ENCODE data around the gene PACS2. TPM values are rescaled to one million over a fixed set of nuclear protein-coding genes. Genes with fewer than 3 reads are reported as not detected.
A peak's percentile ranks its signal among the peaks of the same experiment; 100 is the strongest.

PACS2 gene
- total RNA-seq, 4 donors from 2014 or later = 61.5 to 91.1 (median 74.7) TPM

DNA sequence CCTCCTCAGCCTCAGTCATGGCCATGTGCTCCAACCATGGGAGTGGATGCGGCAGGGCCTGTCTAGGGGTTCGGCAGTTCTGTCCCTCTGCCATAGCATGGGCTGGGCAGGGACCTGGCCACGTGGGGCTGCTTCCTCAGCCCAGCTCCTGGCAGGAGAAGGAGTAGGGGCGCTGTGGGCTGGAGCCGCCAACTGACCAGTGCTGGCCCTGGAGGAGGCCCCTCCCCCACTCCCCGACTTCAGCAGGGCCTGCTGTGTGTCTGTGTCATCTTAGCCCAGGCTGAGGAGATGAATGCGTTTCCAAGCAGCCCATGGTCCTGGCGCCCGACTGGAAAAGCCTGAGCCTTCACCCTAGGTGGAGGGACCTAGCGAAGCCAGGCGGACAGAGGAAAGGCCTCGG is 2.7 kb upstream of the PACS2 start:
- Histone ChIP-seq H3K4me3 (no peak overlapping the region), H3K9me3 (no peaks in the 10 kb centered on the region), H3K36me3 (no peaks in the 10 kb centered on the region), H3K4me1 (peaks cover 0 to 41% (median 22%) of the 10 kb centered on the region in 3 donors), H3K27ac (peak overlapping the region in 1 of 4 donors; percentile 41), H3K27me3 (no peaks in the 10 kb centered on the region)
- 20 to 100% methylated on average over 1 of the region's 12 CpGs for WGBS, 2 donors (ENCODE audit: low coverage in 1 of 2)
- TF ChIP-seq POLR2A (IDR thresholded peaks at IDR 0.05) = no peak
- no peak for TF ChIP-seq CTCF (IDR thresholded peaks at IDR 0.05)
- no peak for TF ChIP-seq EP300 (IDR thresholded peaks at IDR 0.05)
- TF ChIP-seq POLR2AphosphoS5 (IDR thresholded peaks at IDR 0.05) = no peak
- ATAC-seq = no peak

DNA sequence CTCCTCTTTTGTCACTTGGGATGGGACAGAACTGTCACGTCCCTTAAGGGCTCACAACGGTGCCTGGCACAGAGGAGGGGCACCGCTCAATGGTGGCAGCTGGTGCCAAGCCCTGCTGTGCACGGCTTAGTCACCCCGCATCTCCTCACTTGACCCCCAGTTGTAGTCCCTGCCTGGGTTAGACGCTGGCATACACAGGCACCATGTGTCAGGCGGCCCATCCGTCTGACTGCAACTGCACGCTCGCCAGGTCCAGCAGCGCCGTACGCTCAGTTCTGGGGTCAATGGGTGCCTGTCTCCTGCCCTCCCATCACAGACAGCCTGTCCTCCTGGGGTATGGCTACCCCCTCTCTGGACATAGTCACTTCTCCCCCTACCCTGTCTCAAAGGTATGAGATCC is 1.6 kb upstream of the PACS2 start:
- Histone ChIP-seq H3K4me3 (no peak overlapping the region), H3K27me3 (no peaks in the 10 kb centered on the region), H3K9me3 (no peaks in the 10 kb centered on the region), H3K4me1 (peaks cover 0 to 52% (median 34%) of the 10 kb centered on the region in 3 donors), H3K36me3 (no peaks in the 10 kb centered on the region), H3K27ac (peak overlapping the region in 2 of 4 donors; percentile 98 to 99)
- TF ChIP-seq CTCF (IDR thresholded peaks at IDR 0.05) = no peak
- TF ChIP-seq POLR2A (IDR thresholded peaks at IDR 0.05) = no peak
- TF ChIP-seq POLR2AphosphoS5 (IDR thresholded peaks at IDR 0.05) = no peak
- TF ChIP-seq EP300 (IDR thresholded peaks at IDR 0.05) = no peak
- ATAC-seq = no peak
- WGBS, 2 donors (ENCODE audit: low coverage in 1 of 2) = no CpG with 5 or more reads among the region's 13 CpGs

- peak; percentile 3 for ATAC-seq
- Histone ChIP-seq H3K9me3 (no peaks in the 10 kb centered on the region), H3K4me1 (peaks cover 0 to 56% (median 35%) of the 10 kb centered on the region in 3 donors), H3K27ac (peak overlapping the region; percentile 88 to 99 (median 96)), H3K4me3 (peak overlapping the region; percentile 60 to 80), H3K36me3 (no peaks in the 10 kb centered on the region), H3K27me3 (no peaks in the 10 kb centered on the region)
- 9% methylated on average over 11 of the region's 48 CpGs; no CpG with 5 or more reads in 1 of the 2 donors for WGBS, 2 donors (ENCODE audit: low coverage in 1 of 2)
- TF ChIP-seq POLR2AphosphoS5 (IDR thresholded peaks at IDR 0.05) (no peak), POLR2A (IDR thresholded peaks at IDR 0.05) (no peak)
Observed at GRCh38 chr14:105313381-105314286, 914 bp upstream of the PACS2 start.

GRCh38 chr14:105315211-105315721 is 718 bp downstream of the PACS2 start:
- Histone ChIP-seq H3K4me3 (peak overlapping the region; percentile 50 to 94), H3K4me1 (peaks cover 0 to 56% (median 35%) of the 10 kb centered on the region in 3 donors), H3K36me3 (no peaks in the 10 kb centered on the region), H3K27me3 (no peaks in the 10 kb centered on the region), H3K27ac (peak overlapping the region; percentile 4 to 91 (median 86)), H3K9me3 (no peaks in the 10 kb centered on the region)
- WGBS, 2 donors (ENCODE audit: low coverage in 1 of 2) = no CpG with 5 or more reads among the region's 54 CpGs
- no peak for ATAC-seq
- TF ChIP-seq POLR2A (IDR thresholded peaks at IDR 0.05) (no peak), POLR2AphosphoS5 (IDR thresholded peaks at IDR 0.05) (no peak), EP300 (IDR thresholded peaks at IDR 0.05) (no peak), CTCF (IDR thresholded peaks at IDR 0.05) (no peak)

DNA sequence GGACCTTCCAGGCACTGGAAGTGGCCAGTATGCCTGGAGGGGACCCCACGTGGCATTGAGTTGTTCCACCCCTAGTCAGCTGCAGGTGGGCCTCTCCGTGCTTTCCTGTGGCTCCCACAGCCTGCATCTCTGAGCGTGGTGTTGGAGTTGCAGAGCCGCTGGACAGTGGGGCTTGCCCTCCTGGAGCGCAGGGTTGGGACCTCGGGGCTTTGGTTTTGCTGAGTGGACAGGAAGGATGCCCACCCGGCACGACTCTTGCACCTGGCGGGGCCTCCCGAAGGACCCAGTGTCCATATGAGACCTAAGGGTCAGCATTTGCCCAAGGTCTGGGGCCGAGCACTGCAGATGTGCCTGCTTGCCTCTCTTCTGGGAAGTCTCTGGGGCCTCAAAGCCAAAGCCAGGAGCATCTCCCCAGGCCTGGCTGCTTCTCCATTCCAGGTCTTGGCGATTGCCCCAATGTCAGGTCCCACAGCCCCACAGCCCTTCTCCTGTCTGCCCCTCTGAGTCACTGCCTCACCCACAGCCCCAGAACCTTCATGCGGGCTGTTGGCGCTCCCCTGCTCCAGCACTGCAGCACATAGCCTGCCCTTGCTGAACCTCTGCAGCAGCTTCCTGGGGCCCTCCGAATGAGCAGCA is 1.5 kb downstream of the PACS2 start:
- Histone ChIP-seq H3K27ac (peak overlapping the region in 3 of 4 donors; percentile 83 to 91 (median 90)), H3K4me3 (peak overlapping the region; percentile 50 to 94), H3K4me1 (peaks cover 0 to 56% (median 35%) of the 10 kb centered on the region in 3 donors), H3K27me3 (no peaks in the 10 kb centered on the region), H3K9me3 (no peaks in the 10 kb centered on the region), H3K36me3 (no peaks in the 10 kb centered on the region)
- WGBS, 2 donors (ENCODE audit: low coverage in 1 of 2) = 18% methylated on average over 2 of the region's 15 CpGs; no CpG with 5 or more reads in 1 of the 2 donors
- no peak for TF ChIP-seq POLR2A (IDR thresholded peaks at IDR 0.05)
- no peak for TF ChIP-seq EP300 (IDR thresholded peaks at IDR 0.05)
- TF ChIP-seq CTCF (IDR thresholded peaks at IDR 0.05) = no peak
- TF ChIP-seq POLR2AphosphoS5 (IDR thresholded peaks at IDR 0.05) = no peak
- ATAC-seq = no peak
